GM19043 (cell line): Measurements from ENCODE around the gene AGXT2.

ENCODE experiments used
- ATAC-seq: cut with Tn5 transposase; IDR thresholded peaks from one replicate; pipeline ENCODE4 v1.9.1; 2021; ENCODE audit warnings: low read depth; ENCODE audit not compliant: unreplicated experiment

Gene AGXT2

GRCh38 chr5:35023391-35024178, 24.2 kb downstream of the AGXT2 start:
- ATAC-seq, result no peak

GRCh38 chr5:35016174-35017051, 31.3 kb downstream of the AGXT2 start:
- peak; percentile 79 for ATAC-seq

- ATAC-seq, result no peak
These were observed 32.7 kb downstream of the AGXT2 start for GRCh38 chr5:35015063-35015462.

- ATAC-seq, result no peak
These were observed 35.0 kb downstream of the AGXT2 start for GRCh38 chr5:35012796-35013195.

- no peak for ATAC-seq
These were observed 35.4 kb downstream of the AGXT2 start for GRCh38 chr5:35012365-35012764.

- no peak for ATAC-seq
These were observed 37.1 kb downstream of the AGXT2 start for GRCh38 chr5:35010676-35011075.

- ATAC-seq, result no peak
These were observed 38.1 kb downstream of the AGXT2 start for GRCh38 chr5:35009657-35010056.

GRCh38 chr5:35009019-35009418, 38.7 kb downstream of the AGXT2 start:
- ATAC-seq, result no peak

GRCh38 chr5:35004771-35005170, 43.0 kb downstream of the AGXT2 start:
- no peak for ATAC-seq

- ATAC-seq, result no peak
These were observed 43.5 kb downstream of the AGXT2 start for GRCh38 chr5:35004200-35004599.

- ATAC-seq, result peak; percentile 62
These were observed 44.5 kb downstream of the AGXT2 start for GRCh38 chr5:35003018-35003957.

GRCh38 chr5:35002459-35002858, 45.3 kb downstream of the AGXT2 start:
- no peak for ATAC-seq

GRCh38 chr5:35001842-35002241, 45.9 kb downstream of the AGXT2 start:
- no peak for ATAC-seq

- ATAC-seq, result no peak
These were observed 49.5 kb downstream of the AGXT2 start for GRCh38 chr5:34998058-34998789.

- ATAC-seq, result no peak
These were observed 51.5 kb downstream of the AGXT2 start for GRCh38 chr5:34996261-34996660.

GRCh38 chr5:34993951-34994350, 53.8 kb downstream of the AGXT2 start:
- ATAC-seq, result no peak

- no peak for ATAC-seq
These were observed 56.1 kb downstream of the AGXT2 start for GRCh38 chr5:34991486-34992238.

- ATAC-seq, result no peak
These were observed 60.8 kb downstream of the AGXT2 start for GRCh38 chr5:34986965-34987364.

GRCh38 chr5:34982823-34983222, 64.9 kb downstream of the AGXT2 start:
- no peak for ATAC-seq
